Calu3 (cell line): ENCODE results near the gene STIM1. TPM values are rescaled to one million over a fixed set of nuclear protein-coding genes. Genes with fewer than 3 reads are reported as not detected.

Experiments
- BruUV-seq: library from RNA; stranded (reverse); fragments of 400-500 nt; replicated peaks from 2 replicates; lab custom pipeline; 2021; lab: Mats Ljungman, UMichigan
- CTCF ChIA-PET: fragments of 300-600 bp; sonication (Branson Sonifier 250); formaldehyde crosslinking; loops from one replicate; lab custom pipeline; 2022; ENCODE audit warnings: antibody characterized with exemption; lab: Charles Lee
- DNase-seq: peaks from one replicate; pipeline ENCODE4 v3.0.0; 2022
- H3K27ac Mint-ChIP-seq: one replicate; pipeline ENCODE4 v1.8.0; 2022; ENCODE audit warnings: mixed read lengths; ENCODE audit not compliant: unreplicated experiment
- H3K27me3 Mint-ChIP-seq: one replicate; pipeline ENCODE4 v1.8.0; 2022; ENCODE audit warnings: mixed read lengths; ENCODE audit not compliant: unreplicated experiment
- H3K36me3 Mint-ChIP-seq: one replicate; pipeline ENCODE4 v1.8.0; 2022; ENCODE audit warnings: mild to moderate bottlenecking, moderate library complexity, mixed read lengths; ENCODE audit not compliant: insufficient read depth, unreplicated experiment
- H3K4me1 Mint-ChIP-seq: one replicate; pipeline ENCODE4 v1.8.0; 2022; ENCODE audit warnings: mild to moderate bottlenecking, low read depth, mixed read lengths; ENCODE audit not compliant: unreplicated experiment
- H3K4me3 Mint-ChIP-seq: one replicate; pipeline ENCODE4 v1.8.0; 2022; ENCODE audit warnings: mild to moderate bottlenecking, low read depth, moderate library complexity, mixed read lengths; ENCODE audit not compliant: unreplicated experiment
- H3K9me3 Mint-ChIP-seq: one replicate; pipeline ENCODE4 v1.8.0; 2022; ENCODE audit warnings: low read depth, mixed read lengths; ENCODE audit not compliant: unreplicated experiment
- CTCF ChIP-seq: fragments of 200-600 bp; IDR thresholded peaks from one replicate; pipeline ENCODE4 v1.8.0; 2022; ENCODE audit warnings: antibody characterized with exemption; ENCODE audit not compliant: unreplicated experiment
- intact Hi-C: fragments of 100-400 bp; cut with micrococcal nuclease; formaldehyde crosslinking; loops from one replicate; pipeline ENCODE4 v1.10.0; 2022; ENCODE audit not compliant: unreplicated experiment
- total RNA-seq: library from RNA; stranded (reverse); gene quantifications from 2 replicates; pipeline ENCODE4 v1.2.3, GENCODE V29; 2022

STIM1 gene
- total RNA-seq, 1 experiment from 2014 or later = 60.1 TPM

- no peak for DNase-seq
- TSS peak; percentile 62 for BruUV-seq
- Mint-ChIP-seq H3K9me3 (no peaks in the 10 kb centered on the region), H3K36me3 (peaks cover 34% of the 10 kb centered on the region), H3K27me3 (no peaks in the 10 kb centered on the region), H3K27ac (peak overlapping the region; percentile 91), H3K4me1 (peaks cover 13% of the 10 kb centered on the region), H3K4me3 (peak overlapping the region; percentile 94)
- intact Hi-C loops = no loop called here
- no peak for TF ChIP-seq CTCF
- CTCF ChIA-PET = no interaction called here
Measured at GRCh38 chr11:4095509-4096230, 240.2 kb downstream of the STIM1 start.

GRCh38 chr11:4098026-4098621, 242.7 kb downstream of the STIM1 start:
- Mint-ChIP-seq H3K27ac (no peak overlapping the region), H3K36me3 (peaks cover 34% of the 10 kb centered on the region), H3K9me3 (no peaks in the 10 kb centered on the region), H3K4me1 (peaks cover 13% of the 10 kb centered on the region), H3K27me3 (no peaks in the 10 kb centered on the region), H3K4me3 (no peak overlapping the region)
- no TSS peak for BruUV-seq
- CTCF ChIA-PET = no interaction called here
- intact Hi-C loops = no loop called here
- no peak for TF ChIP-seq CTCF
- DNase-seq = no peak

GRCh38 chr11:4102711-4103110, 247.2 kb downstream of the STIM1 start:
- BruUV-seq = no TSS peak
- H3K9me3 Mint-ChIP-seq = no peaks in the 10 kb centered on the region
- DNase-seq = no peak
- H3K4me1 Mint-ChIP-seq = no peaks in the 10 kb centered on the region
- H3K27ac Mint-ChIP-seq = no peak overlapping the region
- H3K36me3 Mint-ChIP-seq = peaks cover 10% of the 10 kb centered on the region
- CTCF ChIA-PET = interaction anchor here (0.6 kb wide), 1 partner anchor 333 kb away, joined by 4 read pairs; no protein-coding TSS in a partner anchor
- no peak for TF ChIP-seq CTCF
- H3K4me3 Mint-ChIP-seq = no peak overlapping the region
- no peaks in the 10 kb centered on the region for H3K27me3 Mint-ChIP-seq
- intact Hi-C loops = no loop called here

GRCh38 chr11:4103269-4103668, 247.8 kb downstream of the STIM1 start:
- no peaks in the 10 kb centered on the region for H3K4me1 Mint-ChIP-seq
- H3K4me3 Mint-ChIP-seq = no peak overlapping the region
- no TSS peak for BruUV-seq
- H3K36me3 Mint-ChIP-seq = peaks cover 13% of the 10 kb centered on the region
- DNase-seq = no peak
- CTCF ChIA-PET = interaction anchor here (0.7 kb wide), 1 partner anchor 499 kb away, joined by 6 read pairs; no protein-coding TSS in a partner anchor
- no peak overlapping the region for H3K27ac Mint-ChIP-seq
- H3K9me3 Mint-ChIP-seq = no peaks in the 10 kb centered on the region
- no peak for TF ChIP-seq CTCF
- no peaks in the 10 kb centered on the region for H3K27me3 Mint-ChIP-seq
- intact Hi-C loops = no loop called here
